ENCODE data around the gene FRMPD4. TPM values are rescaled to one million over a fixed set of nuclear protein-coding genes. Genes with fewer than 3 reads are reported as not detected.

FRMPD4 gene
- total and polyA plus RNA-seq, 10 of the 15 experiments (the other 5 are each of a cell fraction or from before 2014, with no cell fraction given) = not detected

GRCh38 chrX:12719837-12720236 is 581.6 kb downstream of the FRMPD4 start:
- no peaks in the 10 kb centered on the region for H3K9me3 ChIP-seq (replicated peaks; ENCODE audit: control insufficient read depth, insufficient read depth, low read length)
- no peak overlapping the region for H3K9ac ChIP-seq (ENCODE audit: control insufficient read depth, insufficient read depth, low read length)
- no peak overlapping the region for H2AFZ ChIP-seq (ENCODE audit: control insufficient read depth, low read depth, low read length)
- no peaks in the 10 kb centered on the region; a peak in 1 of 4 replicates for H3K27me3 ChIP-seq (replicated peaks in 1 of 2; ENCODE audit: control insufficient read depth in 2 of 2, insufficient read depth in 2 of 2, low read length in 1 of 2)
- ChIA-PET SMC1A (ENCODE audit: uncharacterized antibody, unreplicated experiment) (no interaction called here), RAD21 (ENCODE audit: unreplicated experiment) (no interaction called here), CTCF (interaction anchor here (0.8 kb wide), 1 partner anchor 51 kb away, joined by 3 read pairs; no protein-coding TSS in a partner anchor), POLR2A (no interaction called here)
- intact Hi-C loops (cut with micrococcal nuclease; ENCODE audit: unreplicated experiment) = no loop called here
- H3K27ac ChIP-seq (ENCODE audit: control insufficient read depth, insufficient read depth) = no peak overlapping the region
- no peaks in the 10 kb centered on the region for H3K36me3 ChIP-seq (ENCODE audit: control insufficient read depth in 2 of 2, insufficient read depth in 2 of 2, low read length in 1 of 2)
- no peak for ATAC-seq
- no peak overlapping the region for H3K4me2 ChIP-seq (ENCODE audit: control insufficient read depth, insufficient read depth)
- no peaks in the 10 kb centered on the region for H3K4me1 ChIP-seq (ENCODE audit: control insufficient read depth, insufficient read depth, low read length)
- in situ Hi-C loops (cut with MboI) = no loop called here
- no peaks in the 10 kb centered on the region for H3K79me2 ChIP-seq (ENCODE audit: control insufficient read depth, insufficient read depth, low read length)
- BruUV-seq (replicated peaks) = no TSS peak
- no peak for TF ChIP-seq CUX1 (IDR thresholded peaks at IDR 0.05; ENCODE audit: insufficient replicate concordance, low read depth, low read length)
- TF ChIP-seq TCF12 (IDR thresholded peaks at IDR 0.05; ENCODE audit: low read depth, low read length) = no peak
- no peak overlapping the region for H3K4me3 ChIP-seq
- FAIRE-seq = no peak
- H4K20me1 ChIP-seq (ENCODE audit: control insufficient read depth, insufficient read depth) = no peaks in the 10 kb centered on the region
- DNase-seq (ENCODE audit: low read depth, low spot score) = no peak

GRCh38 chrX:12721042-12721441 is 582.8 kb downstream of the FRMPD4 start:
- Histone ChIP-seq H4K20me1 (ENCODE audit: control insufficient read depth, insufficient read depth) (no peaks in the 10 kb centered on the region), H3K4me2 (ENCODE audit: control insufficient read depth, insufficient read depth) (no peak overlapping the region), H3K27ac (ENCODE audit: control insufficient read depth, insufficient read depth) (no peak overlapping the region), H2AFZ (ENCODE audit: control insufficient read depth, low read depth, low read length) (no peak overlapping the region), H3K4me1 (ENCODE audit: control insufficient read depth, insufficient read depth, low read length) (no peaks in the 10 kb centered on the region), H3K79me2 (ENCODE audit: control insufficient read depth, insufficient read depth, low read length) (no peaks in the 10 kb centered on the region), H3K9me3 (replicated peaks; ENCODE audit: control insufficient read depth, insufficient read depth, low read length) (no peaks in the 10 kb centered on the region), H3K27me3 (replicated peaks in 1 of 2; ENCODE audit: control insufficient read depth in 2 of 2, insufficient read depth in 2 of 2, low read length in 1 of 2) (no peaks in the 10 kb centered on the region; a peak in 1 of 4 replicates), H3K9ac (ENCODE audit: control insufficient read depth, insufficient read depth, low read length) (no peak overlapping the region), H3K36me3 (ENCODE audit: control insufficient read depth in 2 of 2, insufficient read depth in 2 of 2, low read length in 1 of 2) (no peaks in the 10 kb centered on the region), H3K4me3 (no peak overlapping the region)
- SMC1A ChIA-PET (ENCODE audit: uncharacterized antibody, unreplicated experiment) = no interaction called here
- CTCF ChIA-PET = no interaction called here
- WGBS (ENCODE audit: insufficient coverage, insufficient replicate concordance, low lambda C conversion rate, missing lambda C conversion rate) = 28% methylated on average over 8 of the region's 8 CpGs
- DNase-seq (ENCODE audit: low read depth, low spot score) (no peak), FAIRE-seq (no peak), ATAC-seq (no peak)
- POLR2A ChIA-PET = no interaction called here
- no TSS peak for BruUV-seq (replicated peaks)
- TF ChIP-seq ZSCAN29 (IDR thresholded peaks at IDR 0.05) (no peak), REST (IDR thresholded peaks at IDR 0.05; ENCODE audit: low read depth, low read length) (peak; percentile 69; the same call in 1 of the 2 replicates), CTCF (IDR thresholded peaks at IDR 0.05 in 2 of 3, conservative IDR thresholded peaks at IDR 0.05 in 1 of 3; ENCODE audit: control insufficient read depth in 2 of 3, extremely low read depth in 1 of 3, insufficient read depth in 1 of 3, low read depth in 3 of 3, low read length in 3 of 3) (no peak), FOS (IDR thresholded peaks at IDR 0.05; ENCODE audit: borderline replicate concordance, extremely low read depth, insufficient read length) (no peak)
- intact Hi-C loops (cut with micrococcal nuclease; ENCODE audit: unreplicated experiment) (no loop called here), in situ Hi-C loops (cut with MboI) (no loop called here)
- RAD21 ChIA-PET (ENCODE audit: unreplicated experiment) = no interaction called here

Measured in GM12878 (cell line).